HG03135 (cell line): Measurements from ENCODE around the gene TUBGCP6.

Experiments used
- ATAC-seq: cut with Tn5 transposase; IDR thresholded peaks from one replicate; pipeline ENCODE4 v1.9.1; 2021; ENCODE audit warnings: mild to moderate bottlenecking, moderate library complexity; ENCODE audit not compliant: unreplicated experiment

The TUBGCP6 gene

GRCh38 chr22:50264104-50264745 is 19.4 kb upstream of the TUBGCP6 start:
- no peak for ATAC-seq

DNA sequence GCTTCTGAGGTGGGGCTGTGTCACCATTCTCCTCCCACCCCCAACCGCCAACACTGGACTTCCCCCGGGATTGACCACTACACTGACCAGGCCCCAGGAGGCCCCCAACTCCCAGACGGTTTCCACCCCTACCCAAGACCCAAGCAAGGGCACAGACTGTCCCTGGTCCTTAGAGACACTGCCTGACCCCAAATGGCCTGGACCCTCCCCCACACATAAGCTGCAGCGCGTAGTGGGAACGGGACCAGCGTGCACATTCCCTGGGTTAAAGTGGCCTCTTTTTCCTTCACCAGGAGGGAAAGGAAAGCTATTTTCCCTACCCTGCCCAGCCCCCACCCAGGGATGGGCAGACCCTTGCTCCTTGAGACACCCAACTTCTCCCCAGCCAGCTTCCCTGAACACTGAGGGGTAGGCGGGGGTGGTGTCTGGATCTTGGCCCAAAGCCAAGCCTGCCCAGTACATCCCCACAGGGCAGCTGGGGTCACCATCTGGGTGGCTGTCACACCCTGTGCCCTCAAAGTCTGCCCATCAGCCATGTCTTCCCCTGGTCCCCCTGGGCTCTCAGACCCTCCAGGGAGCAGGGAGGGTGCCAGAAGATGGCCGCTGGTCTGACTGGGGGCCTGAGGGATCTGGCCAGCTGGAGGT is 18.3 kb upstream of the TUBGCP6 start:
- no peak for ATAC-seq

GRCh38 chr22:50262460-50262911 is 17.7 kb upstream of the TUBGCP6 start:
- no peak for ATAC-seq

GRCh38 chr22:50261615-50262459 is 17.0 kb upstream of the TUBGCP6 start, which contains the start of gene MAPK12:
TSS of gene MAPK12 (minus strand) at chr22:50261683. CDS start at chr22:50261509, 174 bp downstream.
- ATAC-seq = no peak

DNA sequence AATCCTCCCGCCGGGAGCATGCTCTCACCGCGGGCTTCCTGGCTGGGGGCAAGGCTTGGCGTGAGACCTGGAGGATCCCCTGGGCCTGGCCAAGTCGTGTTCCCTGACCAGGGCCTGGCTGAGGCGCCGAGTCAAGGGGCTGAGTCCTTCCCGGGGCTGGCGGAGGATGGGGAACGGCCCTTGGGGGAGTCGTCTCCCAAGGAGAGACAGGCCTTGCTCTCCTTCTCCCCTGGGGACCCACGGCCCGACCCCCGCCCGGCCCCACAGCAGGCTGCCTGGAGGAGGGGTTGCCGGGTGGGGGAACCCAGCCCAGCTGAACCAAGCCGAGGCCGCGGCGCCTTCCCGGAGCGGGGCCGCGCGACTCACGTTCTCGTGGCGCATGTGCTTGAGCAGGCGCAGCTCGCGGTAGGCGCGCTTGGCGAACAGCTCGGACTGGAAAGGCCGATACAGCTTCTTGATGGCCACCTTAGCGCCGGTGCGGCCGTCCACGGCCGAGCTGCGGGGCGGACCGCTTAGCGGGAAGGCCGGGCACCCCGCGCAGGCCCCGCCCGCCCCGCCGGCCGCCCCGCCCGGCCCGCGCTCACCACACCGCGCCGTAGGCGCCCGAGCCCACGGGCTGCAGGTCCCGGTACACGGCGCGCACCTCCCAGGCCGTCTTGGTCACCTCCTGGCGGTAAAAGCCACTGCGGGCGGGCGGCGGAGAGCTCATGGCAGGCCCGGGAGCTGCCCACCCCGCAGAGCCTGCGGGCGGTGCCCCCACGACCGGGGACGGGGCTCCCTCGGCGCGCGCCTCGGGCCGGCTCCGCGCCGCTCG is 16.2 kb upstream of the TUBGCP6 start:
- ATAC-seq = no peak

DNA sequence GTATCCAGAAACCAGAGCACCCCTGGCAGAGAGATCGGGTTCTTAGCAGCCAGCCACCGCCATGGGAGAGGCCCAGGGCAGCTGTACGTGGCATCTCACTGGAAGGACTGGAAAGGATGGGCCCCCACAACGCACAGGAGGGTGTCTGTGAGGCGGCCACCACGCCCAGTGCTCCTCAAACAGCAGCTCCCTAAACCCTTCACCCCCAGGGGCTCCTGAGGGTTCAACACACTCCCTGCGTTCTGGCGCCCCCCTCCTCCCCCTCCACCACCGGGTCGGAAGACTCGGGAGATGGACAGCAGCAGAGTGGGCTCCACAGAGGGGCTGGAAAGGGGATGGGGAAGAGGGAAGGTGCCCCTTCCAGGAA is 15.6 kb upstream of the TUBGCP6 start:
- ATAC-seq = no peak

GRCh38 chr22:50259302-50259701 is 14.5 kb upstream of the TUBGCP6 start:
- no peak for ATAC-seq

- no peak for ATAC-seq
These were observed 13.8 kb upstream of the TUBGCP6 start for GRCh38 chr22:50258361-50259292.

DNA sequence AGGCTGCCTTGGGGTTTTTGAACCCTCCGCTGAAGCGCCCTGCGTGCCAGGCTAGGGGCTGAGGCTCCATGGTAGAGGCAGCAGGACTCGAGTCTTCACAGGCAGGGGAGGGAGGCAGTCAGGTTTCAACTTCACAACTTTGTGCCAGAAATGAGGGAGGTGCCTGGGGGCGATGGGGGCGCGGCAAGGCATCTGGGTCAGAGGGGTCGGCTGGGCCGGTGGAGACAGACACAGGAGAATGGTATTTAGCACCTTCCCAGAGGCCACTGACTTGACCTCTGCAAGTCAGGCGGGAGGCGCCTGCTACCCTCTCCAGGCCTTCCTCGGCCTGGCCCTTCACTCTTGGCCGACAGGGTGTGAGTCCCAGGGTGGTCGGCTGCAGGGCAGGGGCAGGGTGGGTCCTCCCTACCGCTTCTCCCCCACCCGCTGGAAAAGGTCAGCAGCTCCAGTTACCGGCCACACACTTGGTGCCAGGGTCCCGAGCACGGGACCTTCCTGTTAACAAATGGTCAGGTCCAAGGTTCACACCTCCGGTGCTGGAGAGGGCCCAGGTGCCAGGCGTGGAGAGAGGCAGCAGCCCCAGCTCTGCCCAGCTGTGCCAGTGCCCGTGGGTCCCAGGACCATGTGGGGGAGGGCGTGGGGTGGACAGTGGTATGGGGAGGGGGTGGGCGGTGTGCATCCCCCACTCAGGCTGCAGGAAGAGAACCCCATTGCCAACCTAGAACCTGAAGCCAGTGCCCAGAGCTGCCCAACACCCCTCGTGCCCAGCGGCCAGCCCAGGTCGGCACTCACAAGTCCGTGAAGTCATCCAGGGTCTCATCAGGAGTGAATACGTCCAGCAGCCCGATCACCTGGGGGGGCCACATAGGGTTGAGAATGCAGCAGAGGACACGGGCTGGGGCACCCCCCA is 12.9 kb upstream of the TUBGCP6 start:
- no peak for ATAC-seq

- ATAC-seq = no peak
These were observed 12.2 kb upstream of the TUBGCP6 start for GRCh38 chr22:50257041-50257440.

GRCh38 chr22:50256258-50256862 is 11.5 kb upstream of the TUBGCP6 start:
- ATAC-seq = no peak

GRCh38 chr22:50255607-50256006 is 10.8 kb upstream of the TUBGCP6 start:
- no peak for ATAC-seq

DNA sequence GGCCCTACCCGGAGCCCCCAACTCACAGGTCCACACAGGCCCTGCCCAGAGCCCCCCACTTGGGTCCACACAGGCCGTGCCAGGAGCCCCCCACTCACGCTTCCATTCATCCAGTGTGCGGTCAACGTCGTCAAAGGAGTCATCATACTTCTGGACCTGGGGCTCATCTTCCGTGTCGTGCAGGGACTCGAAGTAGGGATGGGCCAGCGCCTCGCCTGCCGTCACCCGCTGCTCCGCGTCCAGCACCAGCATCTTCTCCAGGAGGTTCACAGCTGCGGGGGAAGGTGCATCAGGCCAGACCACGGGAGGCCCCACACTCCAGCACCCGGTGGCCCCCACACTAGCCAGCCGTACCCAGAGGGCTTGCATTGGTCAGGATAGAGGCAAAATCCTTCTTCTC is 10.3 kb upstream of the TUBGCP6 start:
- ATAC-seq = no peak

DNA sequence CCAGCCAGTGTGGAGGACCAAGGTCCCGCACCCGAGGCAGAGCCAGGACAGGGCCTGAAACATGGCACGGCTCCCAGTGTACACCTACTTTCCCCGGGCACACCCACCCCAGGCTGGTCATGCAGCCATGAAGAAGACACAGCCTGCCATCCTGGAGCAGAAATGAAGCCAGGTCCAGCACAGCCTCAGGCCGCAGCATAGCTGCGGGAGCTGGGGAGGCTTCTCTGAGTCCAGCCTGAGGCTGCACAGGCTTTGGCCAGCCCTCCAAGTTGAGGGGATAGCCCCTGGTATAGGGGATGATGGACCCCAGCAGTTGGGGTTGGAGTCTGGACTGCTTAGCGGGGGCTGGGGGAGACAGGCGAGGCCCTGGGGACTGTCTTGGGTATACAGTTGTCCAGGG is 9.1 kb upstream of the TUBGCP6 start:
- ATAC-seq = no peak

DNA sequence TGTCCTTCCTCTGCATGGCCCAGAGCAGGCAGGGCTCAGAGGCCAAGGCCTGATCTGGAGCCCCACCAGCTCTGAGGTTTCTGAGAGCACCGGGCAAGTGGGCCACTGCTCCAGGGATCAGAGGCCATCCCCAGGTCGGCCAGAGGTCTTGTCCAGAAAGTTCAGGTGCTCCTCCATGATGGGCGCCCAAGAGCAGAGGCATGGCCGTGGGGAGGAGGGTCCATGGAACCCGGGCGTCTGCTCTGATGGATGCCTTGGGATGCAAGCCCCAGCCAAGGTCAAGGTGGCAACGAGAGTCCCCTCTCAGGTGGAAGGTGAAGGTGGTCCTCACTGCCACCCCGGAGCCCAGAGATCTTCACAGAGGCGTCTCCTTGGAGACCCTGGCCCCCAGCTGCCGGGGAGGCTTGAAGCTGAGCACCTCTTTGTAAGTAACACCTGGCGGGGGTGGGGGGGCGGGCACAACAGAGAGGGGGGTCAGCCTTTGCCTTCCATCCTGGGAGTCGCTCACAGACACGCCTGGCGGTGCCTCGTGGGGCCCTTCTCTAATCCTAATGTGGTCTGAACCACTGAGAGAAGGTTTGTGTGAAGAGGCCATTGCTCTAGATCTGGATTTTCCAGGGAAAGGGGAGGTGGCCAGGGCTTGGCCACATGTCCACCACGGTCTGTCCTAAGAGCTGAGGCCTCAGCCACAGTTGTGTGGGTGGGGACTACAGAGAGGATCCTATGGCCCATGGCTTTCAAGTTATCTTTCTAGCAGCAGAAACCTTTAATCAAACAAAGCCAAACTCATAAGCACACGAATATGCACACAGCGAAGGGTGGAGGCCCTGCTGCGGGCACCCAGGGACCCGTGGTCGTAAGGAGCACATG is 8.5 kb upstream of the TUBGCP6 start:
- ATAC-seq = no peak

DNA sequence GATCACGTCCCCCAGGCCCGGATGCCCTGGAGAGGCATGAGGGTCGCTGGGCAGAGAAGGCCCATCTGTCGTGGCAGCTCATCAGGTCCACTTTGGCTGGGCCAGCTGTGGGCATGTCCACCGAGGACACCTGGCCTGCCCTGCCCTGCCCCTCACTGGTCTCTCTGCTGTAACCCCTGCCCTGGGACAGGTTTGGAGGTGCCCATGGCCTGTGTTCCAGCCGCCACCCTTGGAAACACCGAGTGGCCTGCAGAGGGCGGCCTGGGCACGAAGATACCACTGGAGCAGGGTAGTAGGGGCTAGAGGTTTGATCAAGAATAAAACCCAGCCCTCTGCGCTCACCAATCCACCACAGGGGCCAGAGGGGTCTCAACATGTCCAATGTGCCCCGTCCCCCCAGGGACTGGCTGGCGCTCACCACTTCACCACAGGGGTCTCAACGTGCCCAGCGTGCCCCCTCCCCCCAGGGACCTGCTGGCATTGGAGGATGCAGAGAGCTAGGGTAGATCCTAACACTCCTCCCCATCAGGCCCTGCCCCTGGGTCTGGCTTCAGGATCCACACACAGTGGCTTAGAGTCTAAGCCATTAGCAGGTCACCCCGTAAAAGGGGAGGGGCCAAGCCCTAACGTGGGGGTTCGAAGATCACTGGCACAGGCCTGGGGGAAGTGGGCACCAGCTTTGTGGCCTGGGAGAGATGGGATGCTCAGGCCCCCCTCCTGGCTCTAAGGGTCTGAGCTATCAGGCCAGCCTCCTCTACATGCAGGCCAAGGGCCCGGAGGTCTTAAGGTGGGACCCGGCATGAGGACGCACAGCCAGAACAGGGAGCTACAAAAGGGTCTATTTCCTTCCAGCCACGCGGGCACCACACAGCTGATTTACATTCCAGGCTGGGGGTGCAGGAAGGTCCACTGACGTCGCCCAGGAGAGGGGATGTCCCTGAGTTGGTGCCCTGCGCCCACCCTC is 7.5 kb upstream of the TUBGCP6 start:
- ATAC-seq = no peak
